Upper lobe of left lung (tissue), 4 donors: ENCODE data around the gene IFNAR1.

Experiments
- CTCF ChIP-seq, 6 experiments: fragments of 450-650 bp in 4 of 6; fragments of 200-600 bp in 2 of 6; sonication (generic) in 2 of 6; IDR thresholded peaks; one replicate each; pipeline ENCODE4 v1.5.1; 2016 to 2019; ENCODE audit warnings: antibody characterized with exemption in 6 of 6
- EP300 ChIP-seq, 4 donors: sonication (generic); formaldehyde crosslinking; IDR thresholded peaks; one replicate each; pipeline ENCODE4 v1.5.1; 2017; ENCODE audit warnings: antibody characterized with exemption in 4 of 4, control low read depth in 2 of 4
- POLR2A ChIP-seq, 4 donors: fragments of 450-650 bp; IDR thresholded peaks; one replicate each; pipeline ENCODE4 v1.5.1; 2016 to 2017; ENCODE audit warnings: antibody characterized with exemption in 4 of 4, mild to moderate bottlenecking in 2 of 4
- POLR2AphosphoS5 ChIP-seq, 2 donors: sonication (generic); formaldehyde crosslinking; IDR thresholded peaks; one replicate each; pipeline ENCODE4 v1.5.1; 2017; ENCODE audit warnings: antibody characterized with exemption in 2 of 2

GRCh38 chr21:33370305-33370704, 45.5 kb downstream of the IFNAR1 start:
- no peak for TF ChIP-seq CTCF (IDR thresholded peaks at IDR 0.05)
- TF ChIP-seq POLR2A (IDR thresholded peaks at IDR 0.05) = no peak
- TF ChIP-seq POLR2AphosphoS5 (IDR thresholded peaks at IDR 0.05) = no peak
- TF ChIP-seq EP300 (IDR thresholded peaks at IDR 0.05) = no peak
